Left ventricle myocardium inferior (tissue), 1 donor: ENCODE results near the gene ADK. TPM values are rescaled to one million over a fixed set of nuclear protein-coding genes. Genes with fewer than 3 reads are reported as not detected.

Source experiments
- DNase-seq: peaks from one replicate; pipeline ENCODE4 v3.0.0-alpha.2; 2020
- H3K27ac ChIP-seq: fragments of 200-600 bp; replicated peaks from 2 replicates; pipeline ENCODE4 v1.8.0; 2021
- H3K27me3 ChIP-seq: fragments of 200-600 bp; 2 replicates; pipeline ENCODE4 v1.8.0; 2021; ENCODE audit warnings: low read depth
- H3K36me3 ChIP-seq: fragments of 200-600 bp; 2 replicates; pipeline ENCODE4 v1.8.0; 2021
- H3K4me1 ChIP-seq: fragments of 200-600 bp; 2 replicates; pipeline ENCODE4 v1.8.0; 2021
- H3K4me3 ChIP-seq: fragments of 200-600 bp; 2 replicates; pipeline ENCODE4 v1.8.0; 2021; ENCODE audit warnings: mild to moderate bottlenecking, moderate library complexity
- H3K9me3 ChIP-seq: fragments of 200-600 bp; replicated peaks from 2 replicates; pipeline ENCODE4 v1.8.0; 2021
- CTCF ChIP-seq: fragments of 200-600 bp; IDR thresholded peaks from 2 replicates; pipeline ENCODE4 v1.8.0; 2021; ENCODE audit warnings: antibody characterized with exemption, mild to moderate bottlenecking, borderline replicate concordance
- intact Hi-C: fragments of 100-400 bp; cut with micrococcal nuclease; formaldehyde crosslinking; loops from one replicate; pipeline ENCODE4 v1.11.0; 2022
- total RNA-seq: library from RNA; stranded (reverse); fragmentation: NEBNext Ultra II Directional; extraction: Animal tissue kit (Norgen Biotek cat#: 25700); gene quantifications from one replicate; pipeline ENCODE4 v1.2.1, GENCODE V29; 2021
- donor health status: DM: no; HTN: yes; CAD: no; lungs with severe emphysema.

Gene ADK
- total RNA-seq, 1 donor from 2014 or later, result 41.3 TPM

GRCh38 chr10:74433595-74433956 is 282.6 kb downstream of the ADK start:
- H3K9me3 ChIP-seq, result no peaks in the 10 kb centered on the region
- no peak for TF ChIP-seq CTCF
- intact Hi-C loops, result no loop called here
- no peak overlapping the region for H3K27ac ChIP-seq
- H3K4me3 ChIP-seq, result no peak overlapping the region
- no peaks in the 10 kb centered on the region for H3K36me3 ChIP-seq
- peaks cover 6% of the 10 kb centered on the region for H3K4me1 ChIP-seq
- H3K27me3 ChIP-seq, result no peaks in the 10 kb centered on the region
- no peak for DNase-seq

DNA sequence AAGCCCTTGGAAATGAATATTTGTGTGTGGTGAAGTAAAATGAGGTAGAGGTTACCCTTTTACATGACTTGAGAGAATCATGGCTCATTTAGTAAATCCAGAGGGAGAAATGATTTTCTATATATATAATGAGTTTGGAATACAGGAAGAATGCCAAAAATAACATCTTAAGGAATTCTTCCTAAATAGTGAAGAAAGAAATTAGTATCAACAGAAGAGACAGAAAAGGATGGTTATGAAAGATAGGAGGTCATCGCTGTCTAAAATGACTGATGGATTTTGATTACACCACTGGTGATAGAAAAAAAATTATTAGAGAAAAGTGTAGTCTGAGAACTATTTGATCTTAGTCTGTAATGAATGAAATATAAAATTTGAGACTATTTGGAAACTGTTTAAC is 283.0 kb downstream of the ADK start:
- TF ChIP-seq CTCF, result no peak
- H3K4me1 ChIP-seq, result peaks cover 6% of the 10 kb centered on the region
- H3K27ac ChIP-seq, result no peak overlapping the region
- intact Hi-C loops, result no loop called here
- H3K36me3 ChIP-seq, result no peaks in the 10 kb centered on the region
- no peaks in the 10 kb centered on the region for H3K27me3 ChIP-seq
- no peaks in the 10 kb centered on the region for H3K9me3 ChIP-seq
- H3K4me3 ChIP-seq, result no peak overlapping the region
- no peak for DNase-seq

DNA sequence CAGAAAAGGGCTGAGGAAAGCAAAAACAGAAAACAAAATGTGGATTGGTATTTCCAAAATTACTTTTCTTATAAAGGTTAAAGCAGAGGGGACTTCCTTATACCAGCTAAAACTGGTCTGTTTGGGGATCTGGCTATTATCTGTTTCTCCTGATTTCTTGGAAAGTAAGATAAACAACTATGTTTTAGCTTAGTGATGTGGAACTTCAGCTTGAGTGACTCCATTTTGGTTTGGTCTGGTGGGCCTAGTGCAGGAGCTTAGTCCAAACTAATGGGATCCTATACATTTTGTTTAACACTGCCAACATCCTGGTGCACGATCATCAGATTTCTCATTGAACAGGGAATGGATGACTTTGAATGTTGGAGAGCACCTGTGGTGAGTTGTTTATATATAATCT is 283.5 kb downstream of the ADK start:
- H3K36me3 ChIP-seq, result no peaks in the 10 kb centered on the region
- intact Hi-C loops, result no loop called here
- TF ChIP-seq CTCF, result no peak

DNA sequence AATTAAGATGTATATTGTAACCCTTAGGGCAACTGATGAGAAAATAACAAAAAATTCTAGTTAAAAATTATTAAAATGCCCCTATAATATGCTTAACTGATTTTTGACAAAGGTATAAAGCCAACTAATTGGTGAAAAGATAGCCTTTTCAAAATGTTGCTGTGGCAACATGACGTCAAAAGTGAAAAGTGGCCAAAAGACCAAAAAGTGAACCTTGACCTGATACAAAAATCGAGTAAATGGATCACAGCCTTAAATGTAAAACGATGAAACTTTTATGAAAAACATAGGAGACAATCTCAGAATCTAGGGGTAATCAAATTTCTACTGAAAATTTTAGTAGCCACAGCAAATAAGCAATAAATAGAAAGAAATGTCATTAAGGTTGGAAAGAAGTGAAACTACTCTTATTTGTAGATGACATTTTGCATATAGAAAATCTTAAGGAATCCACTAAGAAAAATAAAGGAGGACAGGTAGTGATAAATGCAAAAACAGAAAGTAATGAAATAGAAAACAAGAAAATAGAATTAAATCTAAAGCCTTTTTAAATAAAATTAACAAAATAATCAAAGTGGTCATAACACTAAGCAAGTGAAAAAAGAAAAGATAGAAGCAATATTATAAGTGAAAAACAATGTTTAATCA is 285.6 kb downstream of the ADK start:
- no peaks in the 10 kb centered on the region for H3K27me3 ChIP-seq
- intact Hi-C loops, result no loop called here
- no peak overlapping the region for H3K27ac ChIP-seq
- DNase-seq, result no peak
- no peaks in the 10 kb centered on the region for H3K36me3 ChIP-seq
- peaks cover 11% of the 10 kb centered on the region for H3K4me1 ChIP-seq
- TF ChIP-seq CTCF, result no peak
- H3K4me3 ChIP-seq, result no peak overlapping the region
- no peaks in the 10 kb centered on the region for H3K9me3 ChIP-seq

More for the DNA sequence above, 283.5 kb downstream of the ADK start:
- peaks cover 11% of the 10 kb centered on the region for H3K4me1 ChIP-seq
- H3K9me3 ChIP-seq, result no peaks in the 10 kb centered on the region
- no peaks in the 10 kb centered on the region for H3K27me3 ChIP-seq
- DNase-seq, result no peak
- no peak overlapping the region for H3K27ac ChIP-seq
- H3K4me3 ChIP-seq, result no peak overlapping the region

- Histone ChIP-seq H3K27me3 (no peaks in the 10 kb centered on the region), H3K9me3 (no peaks in the 10 kb centered on the region), H3K27ac (no peak overlapping the region), H3K4me1 (peaks cover 11% of the 10 kb centered on the region), H3K4me3 (no peak overlapping the region), H3K36me3 (no peaks in the 10 kb centered on the region)
- no peak for DNase-seq
- intact Hi-C loops, result no loop called here
- no peak for TF ChIP-seq CTCF
Measured at GRCh38 chr10:74437822-74438221, 286.8 kb downstream of the ADK start.

- H3K4me3 ChIP-seq, result no peak overlapping the region
- no peaks in the 10 kb centered on the region for H3K36me3 ChIP-seq
- no peaks in the 10 kb centered on the region for H3K9me3 ChIP-seq
- intact Hi-C loops, result no loop called here
- H3K27me3 ChIP-seq, result no peaks in the 10 kb centered on the region
- DNase-seq, result no peak
- H3K4me1 ChIP-seq, result peaks cover 6% of the 10 kb centered on the region
- TF ChIP-seq CTCF, result no peak
- no peak overlapping the region for H3K27ac ChIP-seq
Measured at GRCh38 chr10:74439213-74439612, 288.2 kb downstream of the ADK start.
